Transverse colon (tissue), 4 donors: ENCODE measurements around the gene GAGE12E. TPM values are rescaled to one million over a fixed set of nuclear protein-coding genes. Genes with fewer than 3 reads are reported as not detected.
"Not testable (repeated sequence)": the region's sequence is repeated elsewhere in the genome, so short reads cannot be mapped to it uniquely, and the experiment has no call there.

Experiments
- DNase-seq: peaks from one replicate; pipeline ENCODE4 v3.0.0-alpha.2; 2019
- H3K27ac ChIP-seq, 4 donors: fragments of 200-600 bp; sonication (generic); 2 replicates each; pipeline ENCODE4 v1.5.1; 2016 to 2018; ENCODE audit warnings: inconsistent platforms in 4 of 4
- H3K27me3 ChIP-seq: fragments of 200-600 bp; sonication (generic); 2 replicates; pipeline ENCODE4 v1.5.1; 2017; ENCODE audit warnings: inconsistent platforms
- H3K36me3 ChIP-seq, 4 donors: fragments of 200-600 bp; sonication (generic); 2 replicates each; pipeline ENCODE4 v1.5.1; 2017 to 2019; ENCODE audit warnings: inconsistent platforms in 4 of 4
- H3K4me1 ChIP-seq, 4 donors: fragments of 200-600 bp; sonication (generic); 2 replicates each; pipeline ENCODE4 v1.5.1; 2017 to 2020; ENCODE audit warnings: inconsistent platforms in 4 of 4
- H3K4me3 ChIP-seq, 4 donors: fragments of 200-600 bp; sonication (generic); 1 replicate in 1 of 4; 2 replicates in 3 of 4; pipeline versions ENCODE4 v1.5.1 to v1.6.1; 2017 to 2019; ENCODE audit warnings: inconsistent platforms in 4 of 4
- H3K9me3 ChIP-seq, 2 donors: fragments of 200-600 bp; sonication (generic); 2 replicates each; pipeline ENCODE4 v1.5.1; 2017 to 2019; ENCODE audit warnings: inconsistent platforms in 2 of 2
- WGBS, 2 donors: methylation state at CpG; one replicate each; pipeline ENCODE4 v1.1.5; 2018; ENCODE audit warnings: low coverage in 1 of 2; 5-methylcytosine and 5-hydroxymethylcytosine counted together
- in situ Hi-C, 4 donors: fragments of 200-750 bp; cut with MboI; loops; one replicate each; pipeline versions ENCODE4 v1.15.0 to v1.15.1; 2017; ENCODE audit warnings: low sequenced_read_pairs in 3 of 4, low pct_ligation_motif_present in 1 of 4, low pct_unique_long_range_greater_than_20kb in 1 of 4
- intact Hi-C: fragments of 100-400 bp; cut with DNase I; formaldehyde crosslinking; loops from one replicate; pipeline ENCODE4 v1.15.1; 2023; ENCODE audit warnings: low total_unique reads
- small RNA-seq, 4 donors: library from RNA; depleted of rRNA; stranded (forward); fragments of <200 nt; gene quantifications; one replicate each; pipeline ENCODE3, GENCODE V24; 2016
- total RNA-seq, 4 donors: library from RNA; depleted of rRNA; stranded (reverse); fragments of >200 nt; gene quantifications; one replicate each; pipeline ENCODE4 v1.1.0, GENCODE V29; 2016

GAGE12E gene
- total RNA-seq, 4 donors from 2014 or later: not detected

DNA sequence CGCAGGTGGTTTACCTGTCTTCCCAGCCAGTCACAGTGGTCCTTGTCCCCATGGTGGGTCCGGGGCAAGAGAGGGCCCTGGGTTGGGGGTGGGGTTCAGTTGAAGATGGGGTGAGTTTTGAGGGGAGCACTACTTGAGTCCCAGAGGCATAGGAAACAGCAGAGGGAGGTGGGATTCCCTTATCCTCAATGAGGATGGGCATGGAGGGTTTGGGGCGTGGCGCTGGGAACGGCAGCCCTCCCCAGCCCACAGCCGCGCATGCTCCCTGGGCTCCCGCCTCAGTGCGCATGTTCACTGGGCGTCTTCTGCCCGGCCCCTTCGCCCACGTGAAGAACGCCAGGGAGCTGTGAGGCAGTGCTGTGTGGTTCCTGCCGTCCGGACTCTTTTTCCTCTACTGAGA is 47.6 kb downstream of the GAGE12E start, which contains the start of gene GAGE1:
Gene GAGE1 (plus strand): TSS at position 301 of the 400 bp plus-strand sequence. CDS start 1,155 bp downstream, outside the sequence.
- H3K27ac ChIP-seq, DNase-seq, in situ Hi-C loops, H3K9me3 ChIP-seq, H3K4me3 ChIP-seq, H3K4me1 ChIP-seq, H3K36me3 ChIP-seq, intact Hi-C loops, H3K27me3 ChIP-seq: not testable (repeated sequence)
- no CpG with 5 or more reads among the region's 16 CpGs for WGBS, 2 donors

Small RNAs within 50 kb of the gene (small RNA-seq; reads per million reads assigned to genes)
- 0 reads per million in 4 donors for gene GAGE12B

Other genes with a start within 250 kb of the GAGE12E start
- not detected for gene GAGE10, start 247.6 kb upstream of the GAGE12E start, total RNA-seq
- not detected for gene GAGE12J, start 229.3 kb upstream of the GAGE12E start, total RNA-seq
- not detected for gene GAGE13, start 219.7 kb upstream of the GAGE12E start, total RNA-seq
- not detected for gene GAGE12C, start 19.1 kb upstream of the GAGE12E start, total RNA-seq
- gene GAGE12D, start 9.6 kb upstream of the GAGE12E start, total RNA-seq: not detected
- not detected for gene GAGE12F, start 9.6 kb downstream of the GAGE12E start, total RNA-seq
- gene GAGE12G, start 19.1 kb downstream of the GAGE12E start, total RNA-seq: not detected
- not detected for gene GAGE12H, start 28.7 kb downstream of the GAGE12E start, total RNA-seq
- gene GAGE2A, start 38.2 kb downstream of the GAGE12E start, total RNA-seq: not detected
- gene GAGE1, start 47.7 kb downstream of the GAGE12E start, total RNA-seq: not detected
- gene PAGE1, start 144.7 kb downstream of the GAGE12E start, total RNA-seq: not detected